ENCODE data around the gene KCMF1. TPM values are rescaled to one million over a fixed set of nuclear protein-coding genes. Genes with fewer than 3 reads are reported as not detected.

KCMF1 gene
- total RNA-seq, 2 donors from 2014 or later, result 71.8 to 86.8 TPM

DNA sequence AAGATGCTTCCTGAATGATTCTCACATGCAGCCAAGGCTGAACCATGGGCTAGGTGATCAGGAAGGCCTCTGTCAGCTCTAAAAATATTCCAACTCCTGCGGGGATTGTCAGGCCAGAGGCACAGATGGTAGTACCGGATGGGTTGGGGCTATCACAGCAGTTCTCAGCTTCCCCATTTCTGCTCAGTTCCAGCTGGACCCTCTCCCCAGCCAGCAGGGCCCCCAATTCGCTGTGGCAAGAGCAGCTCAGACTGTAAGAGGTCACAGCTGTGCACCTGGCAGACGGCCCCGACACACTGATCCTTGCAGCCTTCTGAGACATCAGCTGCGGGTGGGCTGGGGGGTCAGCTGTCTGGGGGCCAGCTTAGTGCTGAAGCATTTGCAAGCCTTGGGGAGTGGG is 118.6 kb downstream of the KCMF1 start:
- Histone ChIP-seq H3K36me3 (ENCODE audit: control insufficient read depth, insufficient read depth, low read length) (no peaks in the 10 kb centered on the region), H3K4me1 (ENCODE audit: control insufficient read depth, insufficient read depth, low read length) (no peaks in the 10 kb centered on the region), H3K4me3 (ENCODE audit: low read length) (no peak overlapping the region), H3K27me3 (ENCODE audit: control insufficient read depth, insufficient read depth, low read length, poor library complexity, severe bottlenecking) (peaks cover 11% of the 10 kb centered on the region), H3K9me3 (ENCODE audit: control insufficient read depth, low read length) (peaks cover 3% of the 10 kb centered on the region), H3K9ac (ENCODE audit: extremely low read depth, low read length, poor library complexity, severe bottlenecking) (no peak overlapping the region), H3K27ac (ENCODE audit: low read depth, low read length) (no peak overlapping the region)
- Mint-ChIP-seq H3K4me3 (no peak overlapping the region), H3K27ac (no peak overlapping the region), H3K4me1 (peaks cover 5% of the 10 kb centered on the region), H3K27me3 (ENCODE audit: insufficient read depth) (peaks cover 5% of the 10 kb centered on the region), H3K9me3 (peaks cover 10% of the 10 kb centered on the region), H3K36me3 (ENCODE audit: low read depth) (no peaks in the 10 kb centered on the region)
- 68 to 73% methylated on average over 6 of the region's 6 CpGs for WGBS, 2 experiments (ENCODE audit: insufficient coverage in 1 of 2, insufficient read length in 1 of 2)
- TF ChIP-seq, protein P1, sequence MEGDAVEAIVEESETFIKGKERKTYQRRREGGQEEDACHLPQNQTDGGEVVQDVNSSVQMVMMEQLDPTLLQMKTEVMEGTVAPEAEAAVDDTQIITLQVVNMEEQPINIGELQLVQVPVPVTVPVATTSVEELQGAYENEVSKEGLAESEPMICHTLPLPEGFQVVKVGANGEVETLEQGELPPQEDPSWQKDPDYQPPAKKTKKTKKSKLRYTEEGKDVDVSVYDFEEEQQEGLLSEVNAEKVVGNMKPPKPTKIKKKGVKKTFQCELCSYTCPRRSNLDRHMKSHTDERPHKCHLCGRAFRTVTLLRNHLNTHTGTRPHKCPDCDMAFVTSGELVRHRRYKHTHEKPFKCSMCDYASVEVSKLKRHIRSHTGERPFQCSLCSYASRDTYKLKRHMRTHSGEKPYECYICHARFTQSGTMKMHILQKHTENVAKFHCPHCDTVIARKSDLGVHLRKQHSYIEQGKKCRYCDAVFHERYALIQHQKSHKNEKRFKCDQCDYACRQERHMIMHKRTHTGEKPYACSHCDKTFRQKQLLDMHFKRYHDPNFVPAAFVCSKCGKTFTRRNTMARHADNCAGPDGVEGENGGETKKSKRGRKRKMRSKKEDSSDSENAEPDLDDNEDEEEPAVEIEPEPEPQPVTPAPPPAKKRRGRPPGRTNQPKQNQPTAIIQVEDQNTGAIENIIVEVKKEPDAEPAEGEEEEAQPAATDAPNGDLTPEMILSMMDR (conservative IDR thresholded peaks at IDR 0.05), result no peak
- DNase-seq, result peak; percentile 54

DNA sequence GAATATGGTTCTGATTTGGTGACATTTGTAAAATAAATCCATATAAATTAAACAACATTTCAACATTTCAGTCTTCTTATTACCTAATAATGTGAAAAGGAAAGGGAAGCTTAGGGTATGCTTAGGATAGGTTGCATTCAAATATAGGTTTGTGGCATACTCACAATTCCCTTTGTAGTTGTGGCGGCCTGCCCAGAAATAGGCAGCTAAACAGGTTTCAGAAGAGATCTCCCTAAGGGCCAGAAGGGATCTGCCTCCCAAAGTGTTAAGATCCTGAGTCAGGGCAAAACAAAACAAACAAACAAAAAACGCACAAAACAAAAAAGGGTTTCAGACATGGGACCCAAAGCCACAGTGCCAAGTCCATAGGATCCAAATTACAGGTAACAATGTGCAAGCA is 120.9 kb downstream of the KCMF1 start:
- no peak overlapping the region for H3K27ac ChIP-seq (ENCODE audit: low read depth, low read length)
- no peak for DNase-seq
- no peaks in the 10 kb centered on the region for H3K36me3 ChIP-seq (ENCODE audit: control insufficient read depth, insufficient read depth, low read length)

DNA sequence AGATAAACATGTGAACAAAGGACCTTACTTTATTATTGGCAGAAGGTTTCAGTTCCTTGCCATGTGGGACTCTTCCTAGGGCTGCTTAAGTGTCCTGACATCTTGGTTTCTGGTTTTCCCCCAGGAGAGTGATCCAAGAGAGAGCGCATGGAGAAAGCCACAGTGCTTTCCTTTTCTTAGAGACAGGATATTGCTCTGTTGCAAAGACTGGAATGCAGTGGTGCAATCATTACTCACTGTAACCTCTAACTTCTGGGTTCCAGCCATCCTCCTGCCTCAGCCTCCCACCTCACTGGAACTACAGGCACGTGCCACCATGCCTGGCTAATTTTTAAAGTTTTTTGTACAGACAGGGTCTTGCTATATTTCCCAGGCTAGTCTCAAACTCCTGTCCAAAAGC is 124.1 kb downstream of the KCMF1 start:
- H3K36me3 Mint-ChIP-seq (ENCODE audit: low read depth), result no peaks in the 10 kb centered on the region
- Histone ChIP-seq H3K36me3 (ENCODE audit: control insufficient read depth, insufficient read depth, low read length) (no peaks in the 10 kb centered on the region), H3K4me3 (ENCODE audit: low read length) (no peak overlapping the region), H3K27ac (ENCODE audit: low read depth, low read length) (no peak overlapping the region), H3K9ac (ENCODE audit: extremely low read depth, low read length, poor library complexity, severe bottlenecking) (no peak overlapping the region), H3K27me3 (ENCODE audit: control insufficient read depth, insufficient read depth, low read length, poor library complexity, severe bottlenecking) (no peaks in the 10 kb centered on the region), H3K9me3 (ENCODE audit: control insufficient read depth, low read length) (peaks cover 3% of the 10 kb centered on the region), H3K4me1 (ENCODE audit: control insufficient read depth, insufficient read depth, low read length) (no peaks in the 10 kb centered on the region)
- TF ChIP-seq, protein P1 (conservative IDR thresholded peaks at IDR 0.05), result no peak
- H3K27ac Mint-ChIP-seq, result no peak overlapping the region
- H3K4me1 Mint-ChIP-seq, result no peaks in the 10 kb centered on the region
- no peak overlapping the region for H3K4me3 Mint-ChIP-seq
- peaks cover 3% of the 10 kb centered on the region for H3K27me3 Mint-ChIP-seq (ENCODE audit: insufficient read depth)
- WGBS, 2 experiments (ENCODE audit: insufficient coverage in 1 of 2, insufficient read length in 1 of 2), result 83 to 84% methylated on average over 2 of the region's 2 CpGs
- peaks cover 10% of the 10 kb centered on the region for H3K9me3 Mint-ChIP-seq
- no peak for DNase-seq

More for the DNA sequence above, 120.9 kb downstream of the KCMF1 start:
- Histone ChIP-seq H3K27me3 (ENCODE audit: control insufficient read depth, insufficient read depth, low read length, poor library complexity, severe bottlenecking) (no peaks in the 10 kb centered on the region), H3K4me3 (ENCODE audit: low read length) (no peak overlapping the region), H3K9ac (ENCODE audit: extremely low read depth, low read length, poor library complexity, severe bottlenecking) (no peak overlapping the region), H3K9me3 (ENCODE audit: control insufficient read depth, low read length) (peaks cover 3% of the 10 kb centered on the region), H3K4me1 (ENCODE audit: control insufficient read depth, insufficient read depth, low read length) (no peaks in the 10 kb centered on the region)
- H3K9me3 Mint-ChIP-seq, result peaks cover 10% of the 10 kb centered on the region
- 88 to 92% methylated on average over 2 of the region's 2 CpGs for WGBS, 2 experiments (ENCODE audit: insufficient coverage in 1 of 2, insufficient read length in 1 of 2)
- TF ChIP-seq, protein P1 (conservative IDR thresholded peaks at IDR 0.05), result no peak
- H3K27me3 Mint-ChIP-seq (ENCODE audit: insufficient read depth), result peaks cover 3% of the 10 kb centered on the region
- no peak overlapping the region for H3K4me3 Mint-ChIP-seq
- peaks cover 5% of the 10 kb centered on the region for H3K4me1 Mint-ChIP-seq
- no peak overlapping the region for H3K27ac Mint-ChIP-seq
- no peaks in the 10 kb centered on the region for H3K36me3 Mint-ChIP-seq (ENCODE audit: low read depth)

Measured in endodermal cell (in vitro differentiated cells).